Calu3 (cell line): ENCODE data around the gene SGSH. TPM values are rescaled to one million over a fixed set of nuclear protein-coding genes. Genes with fewer than 3 reads are reported as not detected.

Source experiments
- BruUV-seq: library from RNA; stranded (reverse); fragments of 400-500 nt; replicated peaks from 2 replicates; lab custom pipeline; 2021; lab: Mats Ljungman, UMichigan
- CTCF ChIA-PET: fragments of 300-600 bp; sonication (Branson Sonifier 250); formaldehyde crosslinking; loops from one replicate; lab custom pipeline; 2022; ENCODE audit warnings: antibody characterized with exemption; lab: Charles Lee
- DNase-seq: peaks from one replicate; pipeline ENCODE4 v3.0.0; 2022
- H3K27ac Mint-ChIP-seq: one replicate; pipeline ENCODE4 v1.8.0; 2022; ENCODE audit warnings: mixed read lengths; ENCODE audit not compliant: unreplicated experiment
- H3K27me3 Mint-ChIP-seq: one replicate; pipeline ENCODE4 v1.8.0; 2022; ENCODE audit warnings: mixed read lengths; ENCODE audit not compliant: unreplicated experiment
- H3K36me3 Mint-ChIP-seq: one replicate; pipeline ENCODE4 v1.8.0; 2022; ENCODE audit warnings: mild to moderate bottlenecking, moderate library complexity, mixed read lengths; ENCODE audit not compliant: insufficient read depth, unreplicated experiment
- H3K4me1 Mint-ChIP-seq: one replicate; pipeline ENCODE4 v1.8.0; 2022; ENCODE audit warnings: mild to moderate bottlenecking, low read depth, mixed read lengths; ENCODE audit not compliant: unreplicated experiment
- H3K4me3 Mint-ChIP-seq: one replicate; pipeline ENCODE4 v1.8.0; 2022; ENCODE audit warnings: mild to moderate bottlenecking, low read depth, moderate library complexity, mixed read lengths; ENCODE audit not compliant: unreplicated experiment
- H3K9me3 Mint-ChIP-seq: one replicate; pipeline ENCODE4 v1.8.0; 2022; ENCODE audit warnings: low read depth, mixed read lengths; ENCODE audit not compliant: unreplicated experiment
- CTCF ChIP-seq: fragments of 200-600 bp; IDR thresholded peaks from one replicate; pipeline ENCODE4 v1.8.0; 2022; ENCODE audit warnings: antibody characterized with exemption; ENCODE audit not compliant: unreplicated experiment
- intact Hi-C: fragments of 100-400 bp; cut with micrococcal nuclease; formaldehyde crosslinking; loops from one replicate; pipeline ENCODE4 v1.10.0; 2022; ENCODE audit not compliant: unreplicated experiment
- total RNA-seq: library from RNA; stranded (reverse); gene quantifications from 2 replicates; pipeline ENCODE4 v1.2.3, GENCODE V29; 2022

The SGSH gene
- total RNA-seq, 1 experiment from 2014 or later: 32.2 TPM

DNA sequence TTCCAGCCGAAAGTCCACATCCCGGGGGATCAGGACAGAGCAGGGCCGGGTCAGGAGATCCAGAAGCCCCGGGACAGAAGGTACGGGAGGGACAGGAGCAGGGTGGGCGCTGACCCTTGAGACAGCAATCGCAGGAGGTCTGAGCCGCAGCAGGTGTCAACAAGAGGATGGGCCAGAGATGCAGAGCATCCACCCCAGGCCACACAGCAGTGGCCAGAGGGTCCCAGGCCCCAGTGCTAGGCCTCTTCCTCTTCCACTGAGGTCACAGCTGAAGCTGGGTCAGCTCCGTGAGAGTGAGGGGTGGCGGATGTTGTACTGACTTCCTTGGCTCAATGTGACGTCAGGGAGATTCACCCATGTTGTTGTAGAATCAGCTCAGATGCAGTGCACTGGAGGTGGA lies 31.8 kb upstream of the SGSH start:
- BruUV-seq: no TSS peak
- H3K27me3 Mint-ChIP-seq: no peaks in the 10 kb centered on the region
- H3K36me3 Mint-ChIP-seq: no peaks in the 10 kb centered on the region
- CTCF ChIA-PET: interaction anchor here (0.6 kb wide), 1 partner anchor 1705 kb away, joined by 3 read pairs; no protein-coding TSS in a partner anchor
- H3K27ac Mint-ChIP-seq: no peak overlapping the region
- H3K9me3 Mint-ChIP-seq: no peaks in the 10 kb centered on the region
- TF ChIP-seq CTCF: no peak
- intact Hi-C loops: loop anchor here (2.0 to 5.0 kb wide), 4 partner anchors 35 to 245 kb away; partner anchors contain the start of gene EIF4A3
- DNase-seq: no peak
- peaks cover 16% of the 10 kb centered on the region for H3K4me1 Mint-ChIP-seq
- H3K4me3 Mint-ChIP-seq: no peak overlapping the region

- H3K36me3 Mint-ChIP-seq: no peaks in the 10 kb centered on the region
- no peak overlapping the region for H3K4me3 Mint-ChIP-seq
- no peaks in the 10 kb centered on the region for H3K27me3 Mint-ChIP-seq
- no peak overlapping the region for H3K27ac Mint-ChIP-seq
- intact Hi-C loops: no loop called here
- BruUV-seq: no TSS peak
- no peak for DNase-seq
- peaks cover 3% of the 10 kb centered on the region for H3K4me1 Mint-ChIP-seq
- TF ChIP-seq CTCF: no peak
- H3K9me3 Mint-ChIP-seq: no peaks in the 10 kb centered on the region
- CTCF ChIA-PET: no interaction called here
These were observed 29.0 kb upstream of the SGSH start for GRCh38 chr17:80248894-80249710.

DNA sequence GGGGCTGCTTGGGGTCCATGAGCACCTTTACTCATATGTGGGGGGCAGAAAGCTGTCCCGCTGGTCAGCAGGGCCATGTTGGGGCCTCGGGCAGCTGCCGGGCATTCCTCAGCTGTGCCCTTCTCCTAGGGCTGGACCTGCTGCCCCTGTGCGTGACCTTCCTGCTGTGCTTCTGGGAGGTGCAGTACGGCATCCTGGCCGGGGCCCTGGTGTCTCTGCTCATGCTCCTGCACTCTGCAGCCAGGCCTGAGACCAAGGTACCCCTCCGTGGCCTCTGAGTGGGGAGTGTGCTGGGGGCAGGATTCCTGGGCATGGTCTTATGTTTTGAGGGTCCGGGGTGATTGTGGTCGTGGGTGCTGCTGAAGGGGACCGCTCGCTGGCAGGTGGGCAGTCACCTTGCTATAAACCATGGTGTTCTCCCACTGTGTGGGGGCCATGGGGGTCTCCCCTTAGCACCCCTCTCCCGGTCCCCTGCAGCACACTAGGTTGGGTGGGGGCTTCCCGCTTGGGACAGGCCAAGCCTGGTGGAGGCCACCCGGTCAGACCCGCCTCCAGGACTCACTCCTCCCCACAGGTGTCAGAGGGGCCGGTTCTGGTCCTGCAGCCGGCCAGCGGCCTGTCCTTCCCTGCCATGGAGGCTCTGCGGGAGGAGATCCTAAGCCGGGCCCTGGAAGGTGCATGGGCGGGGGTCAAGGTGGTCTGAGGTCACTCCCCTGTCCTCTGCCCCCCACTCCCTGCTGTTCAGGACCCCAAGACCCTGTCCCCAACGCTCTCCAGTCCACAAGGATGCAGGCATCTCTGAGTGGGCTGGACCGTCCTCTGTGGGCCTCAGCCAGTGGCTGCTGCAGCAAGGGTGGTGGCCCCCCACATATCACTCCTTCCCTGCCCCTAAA lies 28.1 kb upstream of the SGSH start:
- Mint-ChIP-seq H3K4me3 (no peak overlapping the region), H3K27ac (no peak overlapping the region), H3K9me3 (no peaks in the 10 kb centered on the region), H3K36me3 (no peaks in the 10 kb centered on the region), H3K27me3 (no peaks in the 10 kb centered on the region), H3K4me1 (no peaks in the 10 kb centered on the region)
- intact Hi-C loops: no loop called here
- no peak for DNase-seq
- CTCF ChIA-PET: no interaction called here
- TF ChIP-seq CTCF: no peak
- no TSS peak for BruUV-seq

DNA sequence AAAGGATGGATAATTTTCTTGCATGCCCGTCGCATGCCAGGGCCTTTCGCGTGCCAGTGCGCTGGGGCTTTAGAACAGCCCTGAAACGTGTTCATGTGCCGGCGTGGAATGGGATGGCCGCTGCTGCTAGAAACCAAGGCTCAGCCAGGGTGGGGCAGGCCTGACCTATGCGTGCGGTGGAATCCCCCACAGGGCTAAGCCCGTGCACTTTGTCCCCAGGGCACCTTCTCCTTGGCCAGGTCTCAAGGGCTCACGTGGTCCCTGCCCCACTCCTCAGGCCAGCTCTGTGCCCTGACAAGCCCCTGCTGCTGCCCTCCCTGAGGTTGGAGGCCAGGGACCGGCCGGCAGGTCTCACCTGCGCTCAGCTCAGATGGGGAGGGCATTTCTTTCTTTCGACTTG lies 27.4 kb upstream of the SGSH start:
- Mint-ChIP-seq H3K9me3 (no peaks in the 10 kb centered on the region), H3K27me3 (no peaks in the 10 kb centered on the region), H3K27ac (no peak overlapping the region), H3K4me1 (no peaks in the 10 kb centered on the region), H3K4me3 (no peak overlapping the region), H3K36me3 (no peaks in the 10 kb centered on the region)
- no peak for TF ChIP-seq CTCF
- BruUV-seq: no TSS peak
- CTCF ChIA-PET: no interaction called here
- intact Hi-C loops: no loop called here
- no peak for DNase-seq
